Measurements from ENCODE around the gene CDK5RAP1.
A peak's percentile ranks its signal among the peaks of the same experiment; 100 is the strongest.
"Not testable (repeated sequence)": the region's sequence is repeated elsewhere in the genome, so short reads cannot be mapped to it uniquely, and the experiment has no call there.

Gene CDK5RAP1

GRCh38 chr20:33408313-33408712 is 7.0 kb upstream of the CDK5RAP1 start:
- H3K9me3 Mint-ChIP-seq = no peaks in the 10 kb centered on the region
- H3K4me3 Mint-ChIP-seq = no peak overlapping the region
- no peaks in the 10 kb centered on the region for H3K27me3 Mint-ChIP-seq
- peaks cover 47% of the 10 kb centered on the region for H3K36me3 Mint-ChIP-seq (ENCODE audit: low read depth)
- peaks cover 13% of the 10 kb centered on the region for H3K4me1 Mint-ChIP-seq (ENCODE audit: low read depth)
- no peak for DNase-seq
- no peak overlapping the region for H3K27ac Mint-ChIP-seq

- H3K36me3 Mint-ChIP-seq (ENCODE audit: low read depth) = peaks cover 47% of the 10 kb centered on the region
- peaks cover 14% of the 10 kb centered on the region for H3K4me1 Mint-ChIP-seq (ENCODE audit: low read depth)
- H3K4me3 Mint-ChIP-seq = no peak overlapping the region
- H3K27ac Mint-ChIP-seq = no peak overlapping the region
- DNase-seq = no peak
- no peaks in the 10 kb centered on the region for H3K27me3 Mint-ChIP-seq
- no peaks in the 10 kb centered on the region for H3K9me3 Mint-ChIP-seq
These were observed 6.5 kb upstream of the CDK5RAP1 start for GRCh38 chr20:33407796-33408195.

- Mint-ChIP-seq H3K27ac (peak overlapping the region; percentile 19), H3K9me3 (no peaks in the 10 kb centered on the region), H3K4me1 (ENCODE audit: low read depth) (peaks cover 18% of the 10 kb centered on the region), H3K27me3 (no peaks in the 10 kb centered on the region), H3K4me3 (no peak overlapping the region), H3K36me3 (ENCODE audit: low read depth) (peaks cover 44% of the 10 kb centered on the region)
- DNase-seq = no peak
These were observed 5.9 kb upstream of the CDK5RAP1 start for GRCh38 chr20:33407251-33407650.

- no peak for DNase-seq
- peaks cover 34% of the 10 kb centered on the region for H3K36me3 Mint-ChIP-seq (ENCODE audit: low read depth)
- no peaks in the 10 kb centered on the region for H3K9me3 Mint-ChIP-seq
- H3K4me3 Mint-ChIP-seq = no peak overlapping the region
- peaks cover 33% of the 10 kb centered on the region for H3K4me1 Mint-ChIP-seq (ENCODE audit: low read depth)
- H3K27me3 Mint-ChIP-seq = no peaks in the 10 kb centered on the region
- H3K27ac Mint-ChIP-seq = no peak overlapping the region
These were observed 3.0 kb upstream of the CDK5RAP1 start for GRCh38 chr20:33404281-33404680.

- Mint-ChIP-seq H3K4me3 (peak overlapping the region; percentile 93), H3K9me3 (no peaks in the 10 kb centered on the region), H3K4me1 (ENCODE audit: low read depth) (peaks cover 46% of the 10 kb centered on the region), H3K36me3 (ENCODE audit: low read depth) (peaks cover 34% of the 10 kb centered on the region), H3K27ac (peak overlapping the region; percentile 96), H3K27me3 (no peaks in the 10 kb centered on the region)
- no peak for DNase-seq
These were observed 626 bp upstream of the CDK5RAP1 start for GRCh38 chr20:33401921-33402369.

- peak overlapping the region; percentile 93 for H3K4me3 Mint-ChIP-seq
- H3K36me3 Mint-ChIP-seq (ENCODE audit: low read depth) = peaks cover 40% of the 10 kb centered on the region
- H3K4me1 Mint-ChIP-seq (ENCODE audit: low read depth) = peaks cover 55% of the 10 kb centered on the region
- no peak for DNase-seq
- no peaks in the 10 kb centered on the region for H3K27me3 Mint-ChIP-seq
- H3K9me3 Mint-ChIP-seq = no peaks in the 10 kb centered on the region
- peak overlapping the region; percentile 96 for H3K27ac Mint-ChIP-seq
These were observed 521 bp downstream of the CDK5RAP1 start for GRCh38 chr20:33400812-33401183.

- H3K27me3 Mint-ChIP-seq = no peaks in the 10 kb centered on the region
- H3K9me3 Mint-ChIP-seq = no peaks in the 10 kb centered on the region
- peaks cover 55% of the 10 kb centered on the region for H3K4me1 Mint-ChIP-seq (ENCODE audit: low read depth)
- no peak for DNase-seq
- peaks cover 46% of the 10 kb centered on the region for H3K36me3 Mint-ChIP-seq (ENCODE audit: low read depth)
- H3K27ac Mint-ChIP-seq = peak overlapping the region; percentile 96
- peak overlapping the region; percentile 93 for H3K4me3 Mint-ChIP-seq
These were observed 1.4 kb downstream of the CDK5RAP1 start for GRCh38 chr20:33399924-33400323.

- Mint-ChIP-seq H3K4me3 (no peak overlapping the region), H3K9me3 (no peaks in the 10 kb centered on the region), H3K27me3 (no peaks in the 10 kb centered on the region), H3K27ac (peak overlapping the region; percentile 12), H3K4me1 (ENCODE audit: low read depth) (peaks cover 31% of the 10 kb centered on the region), H3K36me3 (ENCODE audit: low read depth) (peaks cover 81% of the 10 kb centered on the region)
- DNase-seq = no peak
These were observed 6.6 kb downstream of the CDK5RAP1 start for GRCh38 chr20:33394718-33395117.

- Mint-ChIP-seq H3K27me3 (no peaks in the 10 kb centered on the region), H3K9me3 (no peaks in the 10 kb centered on the region), H3K4me3 (no peak overlapping the region), H3K27ac (no peak overlapping the region), H3K4me1 (ENCODE audit: low read depth) (peaks cover 24% of the 10 kb centered on the region), H3K36me3 (ENCODE audit: low read depth) (peaks cover 81% of the 10 kb centered on the region)
- DNase-seq = no peak
These were observed 7.7 kb downstream of the CDK5RAP1 start for GRCh38 chr20:33393609-33394008.

GRCh38 chr20:33391722-33392415 is 9.4 kb downstream of the CDK5RAP1 start:
- H3K27me3 Mint-ChIP-seq = no peaks in the 10 kb centered on the region
- no peak for DNase-seq
- no peaks in the 10 kb centered on the region for H3K9me3 Mint-ChIP-seq
- no peak overlapping the region for H3K4me3 Mint-ChIP-seq
- peaks cover 8% of the 10 kb centered on the region for H3K4me1 Mint-ChIP-seq (ENCODE audit: low read depth)
- peaks cover 82% of the 10 kb centered on the region for H3K36me3 Mint-ChIP-seq (ENCODE audit: low read depth)
- no peak overlapping the region for H3K27ac Mint-ChIP-seq

GRCh38 chr20:33389326-33389725 is 12.0 kb downstream of the CDK5RAP1 start:
- peaks cover 82% of the 10 kb centered on the region for H3K36me3 Mint-ChIP-seq (ENCODE audit: low read depth)
- not testable (repeated sequence) for H3K27ac Mint-ChIP-seq; H3K4me3 Mint-ChIP-seq; H3K27me3 Mint-ChIP-seq; H3K4me1 Mint-ChIP-seq (ENCODE audit: low read depth); H3K9me3 Mint-ChIP-seq; DNase-seq

GRCh38 chr20:33388268-33388667 is 13.1 kb downstream of the CDK5RAP1 start:
- Mint-ChIP-seq H3K4me3 (no peak overlapping the region), H3K36me3 (ENCODE audit: low read depth) (peaks cover 79% of the 10 kb centered on the region), H3K4me1 (ENCODE audit: low read depth) (no peaks in the 10 kb centered on the region), H3K27ac (no peak overlapping the region), H3K27me3 (no peaks in the 10 kb centered on the region), H3K9me3 (no peaks in the 10 kb centered on the region)
- no peak for DNase-seq

- H3K4me1 Mint-ChIP-seq (ENCODE audit: low read depth) = no peaks in the 10 kb centered on the region
- DNase-seq = no peak
- no peak overlapping the region for H3K27ac Mint-ChIP-seq
- H3K27me3 Mint-ChIP-seq = no peaks in the 10 kb centered on the region
- peaks cover 74% of the 10 kb centered on the region for H3K36me3 Mint-ChIP-seq (ENCODE audit: low read depth)
- H3K4me3 Mint-ChIP-seq = no peak overlapping the region
- H3K9me3 Mint-ChIP-seq = no peaks in the 10 kb centered on the region
These were observed 14.1 kb downstream of the CDK5RAP1 start for GRCh38 chr20:33387177-33387576.

GRCh38 chr20:33386673-33387072 is 14.6 kb downstream of the CDK5RAP1 start:
- Mint-ChIP-seq H3K27ac (no peak overlapping the region), H3K36me3 (ENCODE audit: low read depth) (peaks cover 74% of the 10 kb centered on the region), H3K4me1 (ENCODE audit: low read depth) (no peaks in the 10 kb centered on the region), H3K4me3 (no peak overlapping the region), H3K9me3 (no peaks in the 10 kb centered on the region), H3K27me3 (no peaks in the 10 kb centered on the region)
- DNase-seq = no peak

- H3K36me3 Mint-ChIP-seq (ENCODE audit: low read depth) = peaks cover 83% of the 10 kb centered on the region
- H3K27me3 Mint-ChIP-seq = no peaks in the 10 kb centered on the region
- DNase-seq = no peak
These were observed 24.0 kb downstream of the CDK5RAP1 start for GRCh38 chr20:33377366-33377765.

More at GRCh38 chr20:33377366-33377765, 24.0 kb downstream of the CDK5RAP1 start:
- Mint-ChIP-seq H3K4me3 (no peak overlapping the region), H3K9me3 (no peaks in the 10 kb centered on the region), H3K4me1 (ENCODE audit: low read depth) (peaks cover 30% of the 10 kb centered on the region), H3K27ac (peak overlapping the region; percentile 51)

All from activated T-cell treated with anti-CD3 and anti-CD28 coated beads, Interleukin-2, amount 50 U/mL, for 24 hours (primary cell).